Upper lobe of left lung (tissue), 4 donors: ENCODE measurements around the gene AJUBA.

ENCODE experiments used
- CTCF ChIP-seq, 6 experiments: fragments of 450-650 bp in 4 of 6; fragments of 200-600 bp in 2 of 6; sonication (generic) in 2 of 6; IDR thresholded peaks; one replicate each; pipeline ENCODE4 v1.5.1; 2016 to 2019; ENCODE audit warnings: antibody characterized with exemption in 6 of 6
- POLR2A ChIP-seq, 4 donors: fragments of 450-650 bp; IDR thresholded peaks; one replicate each; pipeline ENCODE4 v1.5.1; 2016 to 2017; ENCODE audit warnings: antibody characterized with exemption in 4 of 4, mild to moderate bottlenecking in 2 of 4
- POLR2AphosphoS5 ChIP-seq, 2 donors: sonication (generic); formaldehyde crosslinking; IDR thresholded peaks; one replicate each; pipeline ENCODE4 v1.5.1; 2017; ENCODE audit warnings: antibody characterized with exemption in 2 of 2

- TF ChIP-seq POLR2A (IDR thresholded peaks at IDR 0.05) (no peak), POLR2AphosphoS5 (IDR thresholded peaks at IDR 0.05) (no peak), CTCF (IDR thresholded peaks at IDR 0.05) (no peak)
These were observed 42.9 kb upstream of the AJUBA start for GRCh38 chr14:23025151-23025814.
